ENCODE results near the gene GALNTL6. TPM values are rescaled to one million over a fixed set of nuclear protein-coding genes. Genes with fewer than 3 reads are reported as not detected.

GALNTL6 gene
- total RNA-seq, 1 experiment from 2014 or later: not detected

- H3K4me2 ChIP-seq (ENCODE audit: insufficient read depth, insufficient read length, low read length): no peak overlapping the region
- no peak overlapping the region for H2AFZ ChIP-seq (ENCODE audit: low read length)
- no peak overlapping the region for H3K18ac ChIP-seq (ENCODE audit: insufficient read length, low read depth, low read length)
- no peak overlapping the region for H4K8ac ChIP-seq (replicated peaks; ENCODE audit: insufficient read length, low read depth, low read length)
- TF ChIP-seq CTCF (conservative IDR thresholded peaks at IDR 0.05): no peak
- H3K27me3 ChIP-seq (ENCODE audit: insufficient read depth, low read length): no peaks in the 10 kb centered on the region
- Mint-ChIP-seq H3K4me1 (peaks cover 22 to 26% of the 10 kb centered on the region in 2 experiments), H3K27ac (no peak overlapping the region; a peak in 1 of 7 replicates), H3K27me3 (ENCODE audit: low read depth) (no peaks in the 10 kb centered on the region), H3K36me3 (ENCODE audit: insufficient read depth in 1 of 3, low read depth in 3 of 3) (peaks cover 0 to 4% (median 0%) of the 10 kb centered on the region in 3 experiments; a peak in 2 of 7 replicates), H3K9me3 (peaks cover 0 to 9% of the 10 kb centered on the region in 2 experiments), H3K4me3 (no peak overlapping the region)
- H2AK5ac ChIP-seq (ENCODE audit: insufficient read length, low read length): no peak overlapping the region
- no peak overlapping the region for H2BK12ac ChIP-seq (ENCODE audit: insufficient read length, low read depth, low read length)
- H3K23ac ChIP-seq (ENCODE audit: insufficient read length, low read depth, low read length): no peak overlapping the region
- H4K5ac ChIP-seq (ENCODE audit: insufficient read length, low read depth, low read length): no peak overlapping the region
- H2BK5ac ChIP-seq (ENCODE audit: insufficient read length, low read length): no peak overlapping the region
- H3K9me3 ChIP-seq (ENCODE audit: control insufficient read depth, low read depth, low read length): no peaks in the 10 kb centered on the region
- no peak overlapping the region for H3T11ph ChIP-seq (ENCODE audit: low read length)
- no peaks in the 10 kb centered on the region for H4K20me1 ChIP-seq (ENCODE audit: control insufficient read depth, insufficient read depth, insufficient read length)
- H4K91ac ChIP-seq (ENCODE audit: insufficient read length, low read depth, low read length): no peak overlapping the region
- H3K4ac ChIP-seq (ENCODE audit: low read depth, low read length): no peak overlapping the region
- H3K27ac ChIP-seq (ENCODE audit: insufficient read length, low read depth, low read length): no peak overlapping the region
- H2BK120ac ChIP-seq (ENCODE audit: low read depth, low read length, poor library complexity, severe bottlenecking): no peak overlapping the region
- H2BK20ac ChIP-seq (ENCODE audit: low read depth, low read length, poor library complexity, severe bottlenecking): no peak overlapping the region
- H3K23me2 ChIP-seq (ENCODE audit: insufficient read length, low read depth, low read length, poor library complexity, severe bottlenecking): no peaks in the 10 kb centered on the region
- no peak overlapping the region for H3K56ac ChIP-seq (ENCODE audit: insufficient read length, low read depth, low read length)
- WGBS (ENCODE audit: extremely low coverage, insufficient read length, low lambda C conversion rate): no CpG with 5 or more reads among the region's 5 CpGs
- H3K79me1 ChIP-seq (ENCODE audit: insufficient read depth, low read depth, low read length, poor library complexity, severe bottlenecking): no peaks in the 10 kb centered on the region
- DNase-seq: no peak
- H3K4me1 ChIP-seq (ENCODE audit: insufficient read depth, low read length): no peaks in the 10 kb centered on the region; the same call in 1 of the 2 replicates
- H3K9ac ChIP-seq (ENCODE audit: extremely low read depth, insufficient read length, low read length): no peak overlapping the region
- H3K79me2 ChIP-seq (ENCODE audit: insufficient read depth, low read length): no peaks in the 10 kb centered on the region
- no peak overlapping the region for H3K14ac ChIP-seq (ENCODE audit: insufficient read depth, low read length)
- no peak overlapping the region for H2BK15ac ChIP-seq (ENCODE audit: low read depth, low read length)
Measured at GRCh38 chr4:173046818-173047217, 1233.6 kb downstream of the GALNTL6 start.
